OCI-LY7 (cell line): ENCODE measurements around the gene CDC42BPG. TPM values are rescaled to one million over a fixed set of nuclear protein-coding genes. Genes with fewer than 3 reads are reported as not detected.

ENCODE experiments used
- BruUV-seq: library from RNA; stranded (reverse); fragments of 400-500 nt; replicated peaks from 2 replicates; lab custom pipeline; 2021; lab: Mats Ljungman, UMichigan
- CTCF ChIA-PET: fragments of 300-600 bp; sonication (Branson Sonifier 250); formaldehyde crosslinking; loops from one replicate; lab custom pipeline; 2022; ENCODE audit warnings: antibody characterized with exemption; ENCODE audit not compliant: unreplicated experiment; lab: Charles Lee
- POLR2A ChIA-PET: fragments of 300-600 bp; sonication (Branson Sonifier 250); formaldehyde crosslinking; loops from one replicate; lab custom pipeline; 2022; ENCODE audit warnings: antibody characterized with exemption; lab: Charles Lee
- DNase-seq: peaks from one replicate; pipeline ENCODE4 v3.0.0-alpha.2; 2015; ENCODE audit warnings: low spot score
- H2AFZ ChIP-seq: fragments of 200-600 bp; sonication (generic), shearing (Covaris generic); 2 replicates; pipeline ENCODE4 v1.6.1; 2014; ENCODE audit warnings: mild to moderate bottlenecking, antibody characterized with exemption, low read length, moderate library complexity
- H3K27ac ChIP-seq: fragments of 200-600 bp; sonication (generic); 2 replicates; pipeline ENCODE4 v1.5.1; 2014; ENCODE audit warnings: mixed run types, low read depth, mild to moderate bottlenecking, moderate library complexity, low read length, inconsistent platforms; ENCODE audit not compliant: poor library complexity, severe bottlenecking
- H3K36me3 ChIP-seq: fragments of 200-600 bp; sonication (generic); 2 replicates; pipeline ENCODE4 v1.6.1; 2014; ENCODE audit warnings: mild to moderate bottlenecking, antibody characterized with exemption, low read length, moderate library complexity, mixed read lengths; ENCODE audit not compliant: insufficient read depth
- H3K4me1 ChIP-seq: fragments of 200-600 bp; sonication (generic); 2 replicates; pipeline ENCODE4 v1.5.1; 2014; ENCODE audit warnings: mild to moderate bottlenecking, low read length; ENCODE audit not compliant: insufficient read depth, poor library complexity, severe bottlenecking
- H3K4me2 ChIP-seq: fragments of 200-600 bp; sonication (generic); 2 replicates; pipeline ENCODE4 v1.6.1; 2014; ENCODE audit warnings: mild to moderate bottlenecking, low read length
- H3K4me3 ChIP-seq: fragments of 200-600 bp; sonication (generic); 2 replicates; pipeline ENCODE4 v1.5.1; 2014; ENCODE audit warnings: mild to moderate bottlenecking, low read depth, low read length; ENCODE audit not compliant: poor library complexity, severe bottlenecking
- H3K79me2 ChIP-seq: fragments of 200-600 bp; sonication (generic); 2 replicates; pipeline ENCODE4 v1.6.1; 2016; ENCODE audit warnings: low read depth, mild to moderate bottlenecking, low read length, moderate library complexity, mixed read lengths; ENCODE audit not compliant: insufficient read depth
- H3K9me2 ChIP-seq: fragments of 200-600 bp; sonication (generic); 2 replicates; pipeline ENCODE4 v1.6.1; 2016; ENCODE audit warnings: mild to moderate bottlenecking, low read length, mixed read lengths; ENCODE audit not compliant: insufficient read depth
- H3K9me3 ChIP-seq: fragments of 200-600 bp; sonication (generic); 2 replicates; pipeline ENCODE4 v1.6.1; 2014; ENCODE audit warnings: mild to moderate bottlenecking, mixed run types, low read length, mixed read lengths
- H4K20me1 ChIP-seq: fragments of 200-600 bp; sonication (generic); 2 replicates; pipeline ENCODE4 v1.6.1; 2014; ENCODE audit warnings: mild to moderate bottlenecking, antibody characterized with exemption, low read length, moderate library complexity, mixed read lengths; ENCODE audit not compliant: insufficient read depth
- CTCF ChIP-seq: fragments of 200-600 bp; sonication (generic); conservative IDR thresholded peaks from 2 replicates; pipeline ENCODE4 v1.5.1; 2014; ENCODE audit warnings: mild to moderate bottlenecking, antibody characterized with exemption, low read length, moderate library complexity, mixed read lengths
- EZH2phosphoT487 ChIP-seq: fragments of 200-600 bp; sonication (generic); IDR thresholded peaks from 2 replicates; pipeline ENCODE4 v1.6.1; 2018; ENCODE audit warnings: low read depth, borderline replicate concordance, mild to moderate bottlenecking, mixed run types, antibody characterized with exemption, low read length, moderate library complexity, mixed read lengths
- intact Hi-C: fragments of 100-400 bp; cut with micrococcal nuclease; formaldehyde crosslinking; loops from one replicate; pipeline ENCODE4 v1.10.0; 2022; ENCODE audit not compliant: unreplicated experiment
- total RNA-seq, 2 experiments: library from RNA; depleted of rRNA in 1 of 2; stranded (reverse); fragments of >200 nt in 1 of 2; shearing (Covaris generic) in 1 of 2; gene quantifications; 2 replicates each; pipeline ENCODE4 v1.2.3, GENCODE V29; 2014 to 2022

CDC42BPG gene
- total RNA-seq, 2 experiments from 2014 or later = 3.5 to 4.9 TPM

GRCh38 chr11:64793271-64794160, 50.9 kb downstream of the CDC42BPG start:
- intact Hi-C loops = no loop called here
- Histone ChIP-seq H3K4me2 (no peak overlapping the region), H4K20me1 (no peaks in the 10 kb centered on the region), H3K79me2 (no peaks in the 10 kb centered on the region), H3K9me2 (no peaks in the 10 kb centered on the region), H3K4me1 (no peaks in the 10 kb centered on the region), H2AFZ (no peak overlapping the region), H3K9me3 (no peaks in the 10 kb centered on the region), H3K36me3 (peaks cover 68% of the 10 kb centered on the region), H3K4me3 (no peak overlapping the region), H3K27ac (no peak overlapping the region)
- ChIA-PET POLR2A (interaction anchor here (0.6 kb wide), 1 partner anchor 15 kb away, joined by 3 read pairs; the partner anchor contains the start of gene SF1), CTCF (interaction anchor here (0.5 kb wide), 1 partner anchor 8 kb away, joined by 4 read pairs; no protein-coding TSS in a partner anchor)
- TF ChIP-seq EZH2phosphoT487 (no peak), CTCF (no peak)
- no TSS peak for BruUV-seq
- DNase-seq = no peak

- Histone ChIP-seq H3K4me2 (no peak overlapping the region), H3K9me2 (no peaks in the 10 kb centered on the region), H2AFZ (no peak overlapping the region), H3K79me2 (no peaks in the 10 kb centered on the region), H3K36me3 (peaks cover 71% of the 10 kb centered on the region), H3K4me3 (no peak overlapping the region), H3K4me1 (peaks cover 5% of the 10 kb centered on the region), H4K20me1 (no peaks in the 10 kb centered on the region), H3K27ac (no peak overlapping the region), H3K9me3 (no peaks in the 10 kb centered on the region)
- TF ChIP-seq CTCF (no peak), EZH2phosphoT487 (no peak)
- BruUV-seq = no TSS peak
- CTCF ChIA-PET = no interaction called here
- intact Hi-C loops = no loop called here
- POLR2A ChIA-PET = no interaction called here
- no peak for DNase-seq
Measured at GRCh38 chr11:64792482-64792881, 52.0 kb downstream of the CDC42BPG start.

GRCh38 chr11:64791781-64792291, 52.6 kb downstream of the CDC42BPG start:
- Histone ChIP-seq H3K79me2 (no peaks in the 10 kb centered on the region), H3K4me3 (no peak overlapping the region), H3K9me2 (no peaks in the 10 kb centered on the region), H3K4me1 (peaks cover 7% of the 10 kb centered on the region), H3K4me2 (no peak overlapping the region), H3K9me3 (no peaks in the 10 kb centered on the region), H4K20me1 (no peaks in the 10 kb centered on the region), H3K36me3 (peaks cover 69% of the 10 kb centered on the region), H3K27ac (no peak overlapping the region), H2AFZ (no peak overlapping the region)
- intact Hi-C loops = no loop called here
- ChIA-PET CTCF (no interaction called here), POLR2A (no interaction called here)
- BruUV-seq = no TSS peak
- no peak for TF ChIP-seq EZH2phosphoT487
- no peak for TF ChIP-seq CTCF
- no peak for DNase-seq
